Parathyroid adenoma (tissue), 2 donors: ENCODE results near the gene CBLL1.

Source experiments
- H2AFZ ChIP-seq: fragments of 300-600 bp; sonication (generic); one replicate; pipeline ENCODE4 v1.7.0; 2017; ENCODE audit warnings: antibody characterized with exemption, mild to moderate bottlenecking
- H3K27ac ChIP-seq: fragments of 300-600 bp; sonication (generic); one replicate; pipeline ENCODE4 v1.7.0; 2017
- H3K27me3 ChIP-seq: fragments of 300-600 bp; sonication (generic); one replicate; pipeline ENCODE4 v1.7.0; 2017; ENCODE audit warnings: low read length; ENCODE audit not compliant: control insufficient read depth, insufficient read depth
- H3K36me3 ChIP-seq: fragments of 300-600 bp; sonication (generic); one replicate; pipeline ENCODE4 v1.7.0; 2017; ENCODE audit warnings: low read length; ENCODE audit not compliant: control insufficient read depth, insufficient read depth
- H3K4me1 ChIP-seq: fragments of 300-600 bp; sonication (generic); one replicate; pipeline ENCODE4 v1.7.0; 2017; ENCODE audit warnings: control low read depth
- H3K4me2 ChIP-seq: fragments of 300-600 bp; sonication (generic); one replicate; pipeline ENCODE4 v1.7.0; 2017; ENCODE audit warnings: low read length
- H3K4me3 ChIP-seq: fragments of 300-600 bp; sonication (generic); one replicate; pipeline ENCODE4 v1.7.0; 2017; ENCODE audit warnings: low read depth, low read length
- H3K79me2 ChIP-seq: fragments of 300-600 bp; sonication (generic); one replicate; pipeline ENCODE4 v1.7.0; 2017; ENCODE audit warnings: control low read depth
- H3K9ac ChIP-seq: fragments of 300-600 bp; sonication (generic); one replicate; pipeline ENCODE4 v1.7.0; 2017; ENCODE audit warnings: mild to moderate bottlenecking
- H3K9me3 ChIP-seq: fragments of 300-600 bp; sonication (generic); one replicate; pipeline ENCODE4 v1.7.0; 2017; ENCODE audit warnings: low read length; ENCODE audit not compliant: control insufficient read depth
- TF ChIP-seq, protein P1 (sequence below): fragments of 300-600 bp; sonication (generic); IDR thresholded peaks from one replicate; pipeline ENCODE4 v1.7.0; 2017; ENCODE audit warnings: antibody characterized with exemption, mild to moderate bottlenecking
- donor health status: primary hyperparathyroidism.

The CBLL1 gene

GRCh38 chr7:107754642-107755041 is 10.7 kb downstream of the CBLL1 start:
- Histone ChIP-seq H3K4me1 (no peaks in the 10 kb centered on the region), H3K36me3 (no peaks in the 10 kb centered on the region), H3K27me3 (no peaks in the 10 kb centered on the region), H3K79me2 (peaks cover 8% of the 10 kb centered on the region), H3K9ac (no peak overlapping the region), H3K4me2 (no peak overlapping the region), H3K4me3 (no peak overlapping the region), H2AFZ (no peak overlapping the region), H3K9me3 (no peaks in the 10 kb centered on the region), H3K27ac (no peak overlapping the region)
- TF ChIP-seq, protein P1, sequence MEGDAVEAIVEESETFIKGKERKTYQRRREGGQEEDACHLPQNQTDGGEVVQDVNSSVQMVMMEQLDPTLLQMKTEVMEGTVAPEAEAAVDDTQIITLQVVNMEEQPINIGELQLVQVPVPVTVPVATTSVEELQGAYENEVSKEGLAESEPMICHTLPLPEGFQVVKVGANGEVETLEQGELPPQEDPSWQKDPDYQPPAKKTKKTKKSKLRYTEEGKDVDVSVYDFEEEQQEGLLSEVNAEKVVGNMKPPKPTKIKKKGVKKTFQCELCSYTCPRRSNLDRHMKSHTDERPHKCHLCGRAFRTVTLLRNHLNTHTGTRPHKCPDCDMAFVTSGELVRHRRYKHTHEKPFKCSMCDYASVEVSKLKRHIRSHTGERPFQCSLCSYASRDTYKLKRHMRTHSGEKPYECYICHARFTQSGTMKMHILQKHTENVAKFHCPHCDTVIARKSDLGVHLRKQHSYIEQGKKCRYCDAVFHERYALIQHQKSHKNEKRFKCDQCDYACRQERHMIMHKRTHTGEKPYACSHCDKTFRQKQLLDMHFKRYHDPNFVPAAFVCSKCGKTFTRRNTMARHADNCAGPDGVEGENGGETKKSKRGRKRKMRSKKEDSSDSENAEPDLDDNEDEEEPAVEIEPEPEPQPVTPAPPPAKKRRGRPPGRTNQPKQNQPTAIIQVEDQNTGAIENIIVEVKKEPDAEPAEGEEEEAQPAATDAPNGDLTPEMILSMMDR = no peak

- Histone ChIP-seq H3K36me3 (no peaks in the 10 kb centered on the region), H3K27me3 (no peaks in the 10 kb centered on the region), H3K9me3 (no peaks in the 10 kb centered on the region), H3K4me2 (no peak overlapping the region), H3K9ac (no peak overlapping the region), H3K27ac (no peak overlapping the region), H3K4me1 (no peaks in the 10 kb centered on the region), H3K4me3 (no peak overlapping the region), H3K79me2 (no peaks in the 10 kb centered on the region), H2AFZ (no peak overlapping the region)
- TF ChIP-seq, protein P1 = no peak
Measured at GRCh38 chr7:107758667-107759066, 14.7 kb downstream of the CBLL1 start.

GRCh38 chr7:107767391-107767790 is 23.4 kb downstream of the CBLL1 start:
- no peak overlapping the region for H3K27ac ChIP-seq
- no peaks in the 10 kb centered on the region for H3K9me3 ChIP-seq
- TF ChIP-seq, protein P1 = no peak
- no peak overlapping the region for H2AFZ ChIP-seq
- no peak overlapping the region for H3K4me3 ChIP-seq
- no peak overlapping the region for H3K9ac ChIP-seq
- H3K4me1 ChIP-seq = no peaks in the 10 kb centered on the region
- no peaks in the 10 kb centered on the region for H3K79me2 ChIP-seq
- no peaks in the 10 kb centered on the region for H3K27me3 ChIP-seq
- H3K36me3 ChIP-seq = no peaks in the 10 kb centered on the region
- H3K4me2 ChIP-seq = no peak overlapping the region

GRCh38 chr7:107768263-107768662 is 24.3 kb downstream of the CBLL1 start:
- Histone ChIP-seq H3K27me3 (no peaks in the 10 kb centered on the region), H3K9ac (no peak overlapping the region), H3K27ac (no peak overlapping the region), H3K4me3 (no peak overlapping the region), H3K36me3 (no peaks in the 10 kb centered on the region), H3K79me2 (no peaks in the 10 kb centered on the region), H3K9me3 (no peaks in the 10 kb centered on the region), H3K4me1 (no peaks in the 10 kb centered on the region), H2AFZ (no peak overlapping the region), H3K4me2 (no peak overlapping the region)
- TF ChIP-seq, protein P1 = no peak

DNA sequence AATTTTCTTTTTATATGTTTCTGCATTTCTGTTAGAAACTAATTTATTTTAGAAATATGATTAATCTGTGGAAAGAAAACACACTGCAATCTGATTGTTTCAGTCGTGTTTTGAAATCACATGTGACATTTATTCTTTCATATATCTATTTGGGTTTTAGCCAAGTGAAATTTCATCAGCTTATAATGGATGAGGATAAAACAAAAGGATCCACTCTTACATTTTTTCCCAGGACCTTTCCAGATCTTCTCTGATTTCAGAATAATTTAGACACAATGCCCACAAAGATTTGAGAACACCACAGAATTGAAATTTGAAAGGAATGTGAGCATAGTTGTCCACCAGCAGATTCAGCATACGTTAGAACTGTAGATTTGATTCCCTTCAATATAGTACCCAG is 29.1 kb downstream of the CBLL1 start:
- TF ChIP-seq, protein P1 = no peak
- Histone ChIP-seq H3K36me3 (no peaks in the 10 kb centered on the region), H3K4me1 (no peaks in the 10 kb centered on the region), H3K4me2 (no peak overlapping the region), H3K27ac (no peak overlapping the region), H3K9me3 (no peaks in the 10 kb centered on the region), H2AFZ (no peak overlapping the region), H3K79me2 (no peaks in the 10 kb centered on the region), H3K9ac (no peak overlapping the region), H3K27me3 (no peaks in the 10 kb centered on the region), H3K4me3 (no peak overlapping the region)
